ENCODE measurements around the gene DYSF. TPM values are rescaled to one million over a fixed set of nuclear protein-coding genes. Genes with fewer than 3 reads are reported as not detected.

DYSF gene
- total RNA-seq, 1 experiment from 2014 or later, result not detected

DNA sequence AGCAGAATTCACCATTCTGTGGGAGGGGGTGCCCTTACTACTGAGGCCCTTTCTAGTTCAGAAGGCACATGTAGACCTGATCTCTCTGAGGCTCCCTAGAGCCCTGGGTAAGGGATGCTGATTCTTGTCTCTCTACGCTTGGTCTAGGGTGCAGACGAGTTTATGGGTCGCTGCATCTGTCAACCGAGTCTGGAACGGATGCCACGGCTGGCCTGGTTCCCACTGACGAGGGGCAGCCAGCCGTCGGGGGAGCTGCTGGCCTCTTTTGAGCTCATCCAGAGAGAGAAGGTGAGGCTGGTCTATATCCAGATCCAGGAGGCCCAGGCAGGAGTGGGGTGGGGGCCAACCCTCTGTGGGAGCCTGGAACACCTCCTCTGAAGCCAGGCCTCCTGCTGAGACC lies 147.2 kb downstream of the DYSF start:
- in situ Hi-C loops (cut with HindIII; ENCODE audit: low pct_unique_long_range_greater_than_20kb, low sequenced_read_pairs), result no loop called here
- DNase-seq (ENCODE audit: low read depth), result no peak

DNA sequence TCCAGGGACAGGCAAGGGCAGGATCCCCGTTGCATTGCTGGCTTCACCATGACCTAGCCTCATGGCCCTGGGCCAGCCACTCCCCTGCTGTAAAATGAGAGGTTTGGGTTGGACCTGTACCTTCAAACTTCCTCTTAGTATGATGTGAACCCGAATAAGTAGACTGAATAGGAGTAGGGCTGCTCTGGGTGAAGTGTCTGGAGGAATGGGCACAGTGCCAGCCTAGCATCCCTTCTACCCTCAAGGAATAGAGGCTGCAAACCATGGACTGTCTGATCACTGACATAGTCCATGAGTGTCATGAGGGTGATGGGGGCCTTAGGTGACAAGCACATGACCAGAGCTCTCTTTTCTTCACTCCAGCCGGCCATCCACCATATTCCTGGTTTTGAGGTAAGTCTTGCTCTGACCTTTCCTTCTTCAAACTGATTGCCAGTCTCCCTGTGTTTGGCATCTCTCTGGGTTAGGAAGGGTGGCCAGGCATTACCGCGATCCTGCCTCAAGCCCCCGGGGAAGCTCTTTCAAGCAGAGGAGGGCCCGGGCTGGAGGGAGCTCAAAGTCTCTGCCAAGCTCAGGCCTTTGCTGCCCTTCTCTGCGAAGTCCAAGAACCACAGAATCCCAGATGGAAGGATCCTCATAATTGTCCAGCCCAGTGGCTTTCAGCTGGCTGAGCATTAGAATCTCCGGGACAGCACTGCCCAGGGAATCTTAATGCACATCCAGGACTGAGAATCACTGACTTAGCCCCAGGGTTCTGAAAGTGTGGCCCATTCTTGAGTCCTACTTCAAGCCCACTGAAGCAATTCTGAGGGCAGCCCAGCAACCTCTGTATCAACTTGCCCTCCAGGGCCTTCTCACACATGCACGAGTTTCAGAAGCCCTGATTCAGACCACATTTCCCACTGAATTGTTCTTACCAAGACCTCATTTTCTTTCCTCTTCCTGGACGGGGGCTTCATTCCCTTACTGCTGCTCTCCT lies 148.1 kb downstream of the DYSF start:
- DNase-seq (ENCODE audit: low read depth), result no peak
- in situ Hi-C loops (cut with HindIII; ENCODE audit: low pct_unique_long_range_greater_than_20kb, low sequenced_read_pairs), result no loop called here

DNA sequence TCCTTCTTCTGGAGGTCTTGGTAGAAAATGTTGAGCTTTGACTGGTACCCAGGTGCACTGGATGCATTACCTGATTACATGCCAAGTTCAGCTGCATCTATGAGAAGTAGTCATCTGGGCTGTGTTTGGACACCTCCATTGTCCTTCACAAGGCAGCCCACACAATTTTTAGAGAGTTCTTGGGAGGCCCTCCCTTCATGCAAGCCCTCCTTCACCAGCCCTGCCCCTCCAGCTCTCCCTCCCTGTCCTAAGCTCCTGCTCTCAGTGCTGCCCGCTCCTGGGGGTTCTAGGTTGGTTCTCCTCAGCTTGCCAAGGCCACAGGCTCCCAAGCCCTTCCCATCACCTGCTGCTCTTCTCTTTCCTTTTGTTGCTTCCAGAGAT lies 148.7 kb downstream of the DYSF start:
- in situ Hi-C loops (cut with HindIII; ENCODE audit: low pct_unique_long_range_greater_than_20kb, low sequenced_read_pairs), result no loop called here
- no peak for DNase-seq (ENCODE audit: low read depth)

DNA sequence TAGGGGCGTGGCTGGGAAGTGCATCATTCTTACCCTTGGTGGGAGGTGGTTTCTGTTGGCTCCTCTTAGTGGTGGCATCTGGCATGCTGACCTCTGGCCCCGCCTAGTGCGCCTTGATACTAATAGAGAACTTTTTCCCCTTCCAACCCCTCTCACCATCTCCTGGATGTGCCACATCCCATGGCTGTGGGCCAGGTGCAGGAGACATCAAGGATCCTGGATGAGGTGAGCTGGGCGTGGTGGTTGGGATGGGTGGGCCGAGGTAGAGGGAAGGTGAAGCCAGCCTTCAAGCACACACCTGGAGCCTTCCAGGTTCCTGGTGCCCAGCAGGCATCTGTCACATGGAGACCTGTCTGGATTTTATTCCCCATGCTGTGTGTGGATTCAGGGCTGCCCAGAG lies 149.2 kb downstream of the DYSF start:
- in situ Hi-C loops (cut with HindIII; ENCODE audit: low pct_unique_long_range_greater_than_20kb, low sequenced_read_pairs), result no loop called here
- no peak for DNase-seq (ENCODE audit: low read depth)

GRCh38 chr2:71603311-71603811 lies 150.0 kb downstream of the DYSF start:
- no peak for DNase-seq (ENCODE audit: low read depth)
- in situ Hi-C loops (cut with HindIII; ENCODE audit: low pct_unique_long_range_greater_than_20kb, low sequenced_read_pairs), result no loop called here

DNA sequence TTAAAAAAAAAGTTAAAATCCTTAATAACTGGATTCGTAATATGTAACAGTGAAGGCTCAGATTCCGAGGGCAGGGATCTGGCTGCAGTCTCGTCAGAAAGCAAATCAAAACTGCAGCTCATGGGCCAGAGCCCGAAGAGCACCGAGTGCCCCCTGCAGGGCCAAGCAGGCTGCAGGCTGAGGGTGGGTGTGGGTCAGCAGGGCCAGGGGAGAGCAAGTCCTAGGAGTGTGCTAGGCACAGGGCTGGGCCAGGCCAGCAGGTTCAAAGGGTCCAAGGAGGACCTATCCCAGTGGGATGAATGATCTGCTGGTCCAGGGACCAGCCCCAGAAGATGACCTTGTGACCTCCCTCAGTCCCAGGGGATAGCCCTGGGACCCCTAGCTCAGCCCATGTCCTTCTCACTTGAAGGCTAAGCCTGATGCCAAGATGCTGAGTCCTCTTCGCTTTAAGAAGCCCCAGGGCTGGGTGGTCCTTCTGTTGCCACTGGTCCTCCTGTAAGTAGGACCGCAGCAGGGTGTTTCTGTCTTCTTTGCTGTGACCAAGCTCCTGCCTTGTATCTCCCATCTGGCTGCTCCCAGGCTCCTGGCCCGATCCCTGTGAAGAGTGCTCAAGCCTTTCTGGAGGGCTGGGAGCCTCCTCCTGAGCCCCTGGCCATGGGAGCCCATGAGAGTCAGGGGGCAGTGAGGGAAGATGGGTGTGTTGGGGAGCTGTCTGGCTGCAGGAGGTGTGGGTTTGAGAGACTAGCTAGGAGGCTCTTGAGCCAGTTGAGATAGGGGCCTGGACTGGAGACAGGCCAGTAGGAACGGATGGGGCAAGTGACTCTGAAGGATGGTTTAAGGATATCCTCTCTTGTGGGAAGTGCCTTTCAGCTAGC lies 150.7 kb downstream of the DYSF start:
- in situ Hi-C loops (cut with HindIII; ENCODE audit: low pct_unique_long_range_greater_than_20kb, low sequenced_read_pairs), result no loop called here
- no peak for DNase-seq (ENCODE audit: low read depth)

DNA sequence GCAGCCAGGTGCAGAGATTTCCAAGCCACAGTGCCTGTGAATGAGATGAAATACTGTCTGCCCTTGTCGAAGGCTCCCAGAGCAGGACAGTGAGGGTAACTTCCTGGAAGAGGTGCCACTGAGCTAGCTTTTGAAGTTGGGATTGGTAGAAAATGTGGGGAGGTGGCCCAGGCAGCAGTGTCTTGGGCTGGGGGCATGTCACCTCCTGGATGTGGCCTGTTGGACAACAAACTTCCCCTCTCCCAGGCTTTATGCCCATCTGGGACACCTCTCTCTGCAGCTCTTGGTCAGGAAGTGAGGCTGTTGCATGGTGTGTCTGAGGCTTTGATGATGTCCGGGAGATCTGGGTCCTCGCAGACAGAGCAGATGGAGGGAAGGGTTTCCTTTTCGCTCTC lies 151.4 kb downstream of the DYSF start:
- in situ Hi-C loops (cut with HindIII; ENCODE audit: low pct_unique_long_range_greater_than_20kb, low sequenced_read_pairs), result no loop called here
- no peak for DNase-seq (ENCODE audit: low read depth)

DNA sequence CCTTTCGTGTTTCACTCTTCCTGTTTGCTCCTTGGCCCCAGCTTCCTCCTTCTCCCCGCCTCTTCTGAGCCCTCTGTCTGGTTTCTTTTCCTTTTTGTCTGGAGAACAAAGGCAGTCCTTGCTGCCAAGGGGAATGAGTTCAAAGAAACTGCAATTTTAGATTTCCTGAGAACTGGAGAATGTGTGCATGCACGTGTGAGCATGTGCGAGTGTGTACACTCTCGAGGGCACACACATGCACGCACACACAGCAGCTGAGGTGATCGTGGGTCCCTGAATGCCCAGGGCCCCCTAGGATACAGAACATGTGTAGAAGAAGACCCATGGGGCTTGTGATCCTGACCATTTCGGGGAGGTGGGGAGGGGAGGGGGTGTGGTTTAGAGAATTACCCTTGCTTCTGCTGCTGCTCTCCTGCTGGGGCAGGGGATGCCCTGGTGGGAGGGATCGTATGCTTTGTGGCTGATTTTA lies 151.8 kb downstream of the DYSF start:
- no peak for DNase-seq (ENCODE audit: low read depth)
- in situ Hi-C loops (cut with HindIII; ENCODE audit: low pct_unique_long_range_greater_than_20kb, low sequenced_read_pairs), result no loop called here

- in situ Hi-C loops (cut with HindIII; ENCODE audit: low pct_unique_long_range_greater_than_20kb, low sequenced_read_pairs), result no loop called here
- no peak for DNase-seq (ENCODE audit: low read depth)
Measured at GRCh38 chr2:71605781-71606241, 152.4 kb downstream of the DYSF start.

DNA sequence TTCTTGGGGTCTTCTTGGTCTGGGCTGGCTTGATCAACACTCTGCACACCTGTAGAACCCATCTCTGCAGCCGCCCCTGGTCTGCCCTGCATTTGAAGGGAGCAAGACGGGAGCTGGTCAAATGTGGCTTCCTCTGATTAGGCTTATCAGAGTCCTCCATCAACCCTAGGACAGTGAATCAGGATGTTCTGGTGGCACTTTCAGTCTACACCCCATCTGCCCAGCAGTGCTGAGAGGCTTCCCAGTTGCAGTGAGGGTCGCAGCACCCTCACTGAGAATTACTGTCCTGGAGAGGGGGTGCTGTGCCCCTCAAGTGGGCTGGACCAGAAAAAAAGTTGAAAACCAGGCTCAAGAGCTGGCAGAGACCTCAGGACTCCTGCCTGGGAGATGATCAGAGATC lies 152.9 kb downstream of the DYSF start:
- in situ Hi-C loops (cut with HindIII; ENCODE audit: low pct_unique_long_range_greater_than_20kb, low sequenced_read_pairs), result no loop called here
- no peak for DNase-seq (ENCODE audit: low read depth)

- in situ Hi-C loops (cut with HindIII; ENCODE audit: low pct_unique_long_range_greater_than_20kb, low sequenced_read_pairs), result no loop called here
- no peak for DNase-seq (ENCODE audit: low read depth)
Measured at GRCh38 chr2:71607151-71607889, 154.0 kb downstream of the DYSF start.

GRCh38 chr2:71608034-71608433 lies 154.7 kb downstream of the DYSF start:
- in situ Hi-C loops (cut with HindIII; ENCODE audit: low pct_unique_long_range_greater_than_20kb, low sequenced_read_pairs), result no loop called here
- DNase-seq (ENCODE audit: low read depth), result no peak

- DNase-seq (ENCODE audit: low read depth), result no peak
- in situ Hi-C loops (cut with HindIII; ENCODE audit: low pct_unique_long_range_greater_than_20kb, low sequenced_read_pairs), result no loop called here
Measured at GRCh38 chr2:71608441-71608840, 155.1 kb downstream of the DYSF start.

- no peak for DNase-seq (ENCODE audit: low read depth)
- in situ Hi-C loops (cut with HindIII; ENCODE audit: low pct_unique_long_range_greater_than_20kb, low sequenced_read_pairs), result no loop called here
Measured at GRCh38 chr2:71609029-71609428, 155.7 kb downstream of the DYSF start.

GRCh38 chr2:71609441-71609840 lies 156.1 kb downstream of the DYSF start:
- in situ Hi-C loops (cut with HindIII; ENCODE audit: low pct_unique_long_range_greater_than_20kb, low sequenced_read_pairs), result no loop called here
- DNase-seq (ENCODE audit: low read depth), result no peak

DNA sequence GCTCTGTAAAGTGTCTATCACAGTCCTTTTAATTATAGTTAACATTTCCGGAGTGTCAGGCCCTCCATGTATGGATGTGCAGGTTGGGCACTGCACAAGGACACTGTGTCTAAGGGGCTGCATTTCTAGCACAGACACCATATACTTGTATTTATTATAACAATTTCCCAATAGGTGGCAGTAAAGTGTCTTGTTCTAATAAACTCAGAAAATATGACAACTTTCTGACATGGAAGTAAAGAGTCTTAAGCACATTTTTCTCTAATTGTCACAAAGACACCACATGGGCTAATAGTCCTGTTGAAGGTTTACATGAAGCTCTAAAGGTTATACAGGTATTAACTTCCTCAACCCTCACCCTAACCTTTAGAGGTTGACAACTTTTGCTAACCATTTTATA lies 156.6 kb downstream of the DYSF start:
- in situ Hi-C loops (cut with HindIII; ENCODE audit: low pct_unique_long_range_greater_than_20kb, low sequenced_read_pairs), result no loop called here
- peak; percentile 18 for DNase-seq (ENCODE audit: low read depth)

DNA sequence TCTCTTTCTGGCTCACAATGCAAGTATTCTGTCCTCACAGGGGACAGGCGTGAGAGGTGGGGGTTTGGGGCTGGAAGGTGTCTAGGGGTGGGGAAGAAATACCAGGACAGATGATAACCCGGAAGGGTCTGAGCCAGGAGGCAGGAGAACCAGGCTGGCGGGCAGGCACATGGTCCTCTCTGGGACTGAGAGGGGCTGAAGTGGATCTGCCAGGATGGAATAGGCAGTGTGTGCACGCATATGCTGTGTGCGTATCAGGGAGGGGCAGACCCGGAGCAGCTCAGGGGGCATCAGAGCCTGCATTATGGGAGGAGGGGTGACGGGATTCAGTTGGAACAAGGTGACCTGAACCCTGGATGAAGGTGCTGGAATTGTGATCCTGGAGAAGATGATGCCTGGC lies 157.3 kb downstream of the DYSF start:
- DNase-seq (ENCODE audit: low read depth), result no peak
- in situ Hi-C loops (cut with HindIII; ENCODE audit: low pct_unique_long_range_greater_than_20kb, low sequenced_read_pairs), result no loop called here

DNA sequence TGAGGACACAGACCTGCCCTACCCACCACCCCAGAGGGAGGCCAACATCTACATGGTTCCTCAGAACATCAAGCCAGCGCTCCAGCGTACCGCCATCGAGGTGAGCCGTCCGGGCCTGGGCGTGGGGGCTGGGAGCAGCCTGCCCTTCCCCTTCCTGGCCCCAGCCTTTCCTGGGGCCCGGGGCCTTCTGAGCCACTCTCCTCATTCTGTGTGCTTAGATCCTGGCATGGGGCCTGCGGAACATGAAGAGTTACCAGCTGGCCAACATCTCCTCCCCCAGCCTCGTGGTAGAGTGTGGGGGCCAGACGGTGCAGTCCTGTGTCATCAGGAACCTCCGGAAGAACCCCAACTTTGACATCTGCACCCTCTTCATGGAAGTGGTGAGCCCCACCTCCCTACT lies 157.9 kb downstream of the DYSF start:
- DNase-seq (ENCODE audit: low read depth), result no peak
- in situ Hi-C loops (cut with HindIII; ENCODE audit: low pct_unique_long_range_greater_than_20kb, low sequenced_read_pairs), result no loop called here
